HG03135 (cell line): ENCODE results near the gene PINK1.

Experiments used
- ATAC-seq: cut with Tn5 transposase; IDR thresholded peaks from one replicate; pipeline ENCODE4 v1.9.1; 2021; ENCODE audit warnings: mild to moderate bottlenecking, moderate library complexity; ENCODE audit not compliant: unreplicated experiment

Gene PINK1

GRCh38 chr1:20700636-20701215 lies 67.5 kb downstream of the PINK1 start:
- no peak for ATAC-seq
